Liver (tissue), 9 donors: ENCODE data around the gene IL17RB. TPM values are rescaled to one million over a fixed set of nuclear protein-coding genes. Genes with fewer than 3 reads are reported as not detected.

Source experiments
- DNase-seq: peaks from one replicate; pipeline ENCODE4 v3.0.0-alpha.2; 2017; ENCODE audit warnings: low spot score
- H3K27ac ChIP-seq, 2 donors: one replicate each; pipeline ENCODE4 v1.7.0; 2013; ENCODE audit warnings: inconsistent platforms in 2 of 2, low read length in 2 of 2, control low read depth in 1 of 2, low read depth in 1 of 2, mild to moderate bottlenecking in 1 of 2
- H3K27me3 ChIP-seq, 4 donors: one replicate each; pipeline versions ENCODE4 v1.6.1 to v1.7.0; 2013; ENCODE audit warnings: low read length in 3 of 4, inconsistent platforms in 1 of 4, mild to moderate bottlenecking in 1 of 4, moderate library complexity in 1 of 4; ENCODE audit not compliant: control insufficient read depth in 4 of 4, insufficient read depth in 4 of 4
- H3K36me3 ChIP-seq, 4 donors: one replicate each; pipeline versions ENCODE4 v1.6.1 to v1.7.0; 2013; ENCODE audit warnings: low read length in 3 of 4, mild to moderate bottlenecking in 3 of 4, low read depth in 1 of 4, moderate library complexity in 1 of 4; ENCODE audit not compliant: control insufficient read depth in 4 of 4, insufficient read depth in 3 of 4
- H3K4me1 ChIP-seq, 4 donors: one replicate each; pipeline versions ENCODE4 v1.6.1 to v1.7.0; 2013; ENCODE audit warnings: low read length in 3 of 4, mild to moderate bottlenecking in 3 of 4, moderate library complexity in 1 of 4; ENCODE audit not compliant: control insufficient read depth in 4 of 4, insufficient read depth in 4 of 4
- H3K4me3 ChIP-seq, 3 donors: one replicate each; pipeline versions ENCODE4 v1.6.1 to v1.7.0; 2013; ENCODE audit warnings: low read length in 3 of 3, control low read depth in 1 of 3, low read depth in 1 of 3, mild to moderate bottlenecking in 1 of 3
- H3K9ac ChIP-seq, 2 donors: one replicate each; pipeline ENCODE4 v1.7.0; 2013; ENCODE audit warnings: low read length in 2 of 2, mild to moderate bottlenecking in 2 of 2, moderate library complexity in 2 of 2, control low read depth in 1 of 2, low read depth in 1 of 2
- H3K9me3 ChIP-seq, 4 donors: one replicate each; pipeline versions ENCODE4 v1.6.1 to v1.7.0; 2013; ENCODE audit warnings: low read length in 3 of 4; ENCODE audit not compliant: control insufficient read depth in 4 of 4
- ATF3 ChIP-seq: IDR thresholded peaks from 2 replicates; pipeline ENCODE4 v1.6.1; 2016; ENCODE audit warnings: antibody characterized with exemption
- FOXA1 ChIP-seq: IDR thresholded peaks from 2 replicates; pipeline ENCODE4 v1.6.1; 2016; ENCODE audit warnings: antibody characterized with exemption
- FOXA2 ChIP-seq: IDR thresholded peaks from 2 replicates; pipeline ENCODE4 v1.6.1; 2016; ENCODE audit warnings: antibody characterized with exemption
- GABPA ChIP-seq, 2 donors: IDR thresholded peaks in 1 of 2; conservative IDR thresholded peaks in 1 of 2; 2 replicates each; pipeline ENCODE4 v1.6.1; 2016; ENCODE audit warnings: antibody characterized with exemption in 2 of 2, mild to moderate bottlenecking in 1 of 2, moderate library complexity in 1 of 2
- HNF4A ChIP-seq, 2 donors: conservative IDR thresholded peaks; 2 replicates each; pipeline ENCODE4 v1.6.1; 2016; ENCODE audit warnings: antibody characterized with exemption in 2 of 2, mild to moderate bottlenecking in 2 of 2
- HNF4G ChIP-seq: IDR thresholded peaks from 2 replicates; pipeline ENCODE4 v1.6.1; 2016; ENCODE audit warnings: antibody characterized with exemption
- JUND ChIP-seq, 2 donors: IDR thresholded peaks; 2 replicates each; pipeline ENCODE4 v1.6.1; 2016; ENCODE audit warnings: antibody characterized with exemption in 2 of 2
- MAX ChIP-seq: IDR thresholded peaks from 2 replicates; pipeline ENCODE4 v1.6.1; 2016; ENCODE audit warnings: antibody characterized with exemption
- NR2F2 ChIP-seq: IDR thresholded peaks from 2 replicates; pipeline ENCODE4 v1.6.1; 2016; ENCODE audit warnings: antibody characterized with exemption
- RAD21 ChIP-seq, 2 donors: IDR thresholded peaks; 2 replicates each; pipeline ENCODE4 v1.6.1; 2016; ENCODE audit warnings: antibody characterized with exemption in 2 of 2, mild to moderate bottlenecking in 2 of 2
- SP1 ChIP-seq: IDR thresholded peaks from 2 replicates; pipeline ENCODE4 v1.6.1; 2018; ENCODE audit warnings: antibody characterized with exemption, mild to moderate bottlenecking
- TAF1 ChIP-seq: conservative IDR thresholded peaks from 2 replicates; pipeline ENCODE4 v1.6.1; 2016; ENCODE audit warnings: antibody characterized with exemption, mild to moderate bottlenecking
- YY1 ChIP-seq: IDR thresholded peaks from 2 replicates; pipeline ENCODE4 v1.6.1; 2016; ENCODE audit warnings: antibody characterized with exemption, mild to moderate bottlenecking
- WGBS: extraction: QIAGEN DNeasy Blood & Tissue Kit; methylation state at CpG from one replicate; pipeline ENCODE4 v1.1.7; 2013; 5-methylcytosine and 5-hydroxymethylcytosine counted together
- polyA plus RNA-seq, 2 donors: library from polyadenylated mRNA; stranded (reverse) in 1 of 2; unstranded in 1 of 2; fragments of 200-250 nt in 1 of 2; fragments of >200 nt in 1 of 2; fragmentation: Nextera tagmentation in 1 of 2; extraction: Ambion mirVana in 1 of 2; gene quantifications; one replicate each; pipeline versions ENCODE4 v1.2.1 to v1.2.3, GENCODE V29; 2013 to 2015
- total RNA-seq, 2 donors: library from RNA; depleted of rRNA; stranded (reverse); fragments of >200 nt; gene quantifications; one replicate each; pipeline ENCODE4 v1.2.3, GENCODE V29; 2014
- TF ChIP-seq, protein P1 (sequence below): IDR thresholded peaks from 2 replicates; pipeline ENCODE4 v1.6.1; 2016; ENCODE audit warnings: antibody characterized with exemption
- TF ChIP-seq, protein P2 (sequence below): fragments of 150-350 bp; IDR thresholded peaks from 2 replicates; pipeline ENCODE4 v1.5.1; 2017; ENCODE audit warnings: improper control_type of control experiment, low read depth, low read length; ENCODE audit not compliant: missing input control
- donor health status: healthy.
- donor health status: healthy.
- donor health status: healthy.
- donor health status: healthy.
- donor health status: healthy.

IL17RB gene
- total and polyA plus RNA-seq, 4 donors: 11.8 to 21.6 (median 15.8) TPM

DNA sequence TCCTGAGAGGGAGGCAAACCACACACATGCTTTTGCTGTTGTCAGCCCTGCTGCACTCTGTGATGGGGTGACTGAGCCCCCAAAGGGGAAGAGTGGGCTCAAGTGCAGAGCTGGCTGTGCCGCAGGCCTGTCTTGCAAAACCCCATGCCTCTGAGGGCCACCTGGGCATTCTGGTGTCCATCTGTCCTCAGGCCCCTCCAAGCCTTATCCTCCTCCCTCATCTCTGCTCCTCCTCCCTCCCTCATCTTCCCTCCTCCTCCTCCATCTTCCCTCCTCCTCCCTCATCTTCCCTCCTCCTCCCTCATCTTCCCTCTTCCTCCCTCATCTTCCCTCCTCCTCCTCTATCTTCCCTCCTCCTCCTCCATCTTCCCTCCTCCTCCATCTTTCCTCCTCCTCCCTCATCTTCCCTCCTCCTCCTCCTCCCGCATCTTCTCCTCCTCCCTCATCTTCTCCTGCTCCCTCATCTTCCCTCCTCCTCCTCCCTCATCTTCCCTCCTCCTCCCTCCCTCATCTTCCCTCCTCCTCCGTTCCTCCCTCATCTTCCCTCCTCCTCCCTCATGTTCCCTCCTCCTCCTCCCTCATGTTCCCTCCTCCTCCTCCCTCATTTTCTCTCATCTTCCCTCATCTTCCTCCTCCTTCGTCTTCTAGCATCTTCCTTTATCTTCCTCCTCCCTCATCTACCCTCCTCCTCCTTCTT is 40.8 kb upstream of the IL17RB start:
- H3K9me3 ChIP-seq: no peaks in the 10 kb centered on the region
- WGBS: 82% methylated on average over 4 of the region's 4 CpGs
- H3K4me1 ChIP-seq: peaks cover 0 to 6% (median 2%) of the 10 kb centered on the region in 4 donors
- no peak for DNase-seq
- H3K27ac ChIP-seq: no peak overlapping the region
- TF ChIP-seq JUND (IDR thresholded peaks at IDR 0.05) (no peak), HNF4G (no peak), HNF4A (conservative IDR thresholded peaks at IDR 0.05) (no peak), NR2F2 (no peak), GABPA (IDR thresholded peaks at IDR 0.05 in 1 of 2, conservative IDR thresholded peaks at IDR 0.05 in 1 of 2) (no peak), ATF3 (no peak)
- TF ChIP-seq, protein P1, sequence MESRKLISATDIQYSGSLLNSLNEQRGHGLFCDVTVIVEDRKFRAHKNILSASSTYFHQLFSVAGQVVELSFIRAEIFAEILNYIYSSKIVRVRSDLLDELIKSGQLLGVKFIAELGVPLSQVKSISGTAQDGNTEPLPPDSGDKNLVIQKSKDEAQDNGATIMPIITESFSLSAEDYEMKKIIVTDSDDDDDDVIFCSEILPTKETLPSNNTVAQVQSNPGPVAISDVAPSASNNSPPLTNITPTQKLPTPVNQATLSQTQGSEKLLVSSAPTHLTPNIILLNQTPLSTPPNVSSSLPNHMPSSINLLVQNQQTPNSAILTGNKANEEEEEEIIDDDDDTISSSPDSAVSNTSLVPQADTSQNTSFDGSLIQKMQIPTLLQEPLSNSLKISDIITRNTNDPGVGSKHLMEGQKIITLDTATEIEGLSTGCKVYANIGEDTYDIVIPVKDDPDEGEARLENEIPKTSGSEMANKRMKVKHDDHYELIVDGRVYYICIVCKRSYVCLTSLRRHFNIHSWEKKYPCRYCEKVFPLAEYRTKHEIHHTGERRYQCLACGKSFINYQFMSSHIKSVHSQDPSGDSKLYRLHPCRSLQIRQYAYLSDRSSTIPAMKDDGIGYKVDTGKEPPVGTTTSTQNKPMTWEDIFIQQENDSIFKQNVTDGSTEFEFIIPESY: no peak
- H3K27me3 ChIP-seq: no peaks in the 10 kb centered on the region
- H3K9ac ChIP-seq: no peak overlapping the region
- H3K36me3 ChIP-seq: no peaks in the 10 kb centered on the region
- no peak overlapping the region for H3K4me3 ChIP-seq

- TF ChIP-seq RAD21 (IDR thresholded peaks at IDR 0.05) (peak in 1 of 2 donors; percentile 20), MAX (no peak)
- Histone ChIP-seq H3K27ac (peak overlapping the region in 1 of 2 donors; percentile 7), H3K4me3 (no peak overlapping the region), H3K9ac (no peak overlapping the region), H3K4me1 (peaks cover 0 to 6% (median 2%) of the 10 kb centered on the region in 4 donors), H3K27me3 (no peaks in the 10 kb centered on the region), H3K36me3 (no peaks in the 10 kb centered on the region), H3K9me3 (no peaks in the 10 kb centered on the region)
- DNase-seq: no peak
- 64% methylated on average over 10 of the region's 10 CpGs for WGBS
Observed at GRCh38 chr3:53806182-53807116, 39.9 kb upstream of the IL17RB start.

DNA sequence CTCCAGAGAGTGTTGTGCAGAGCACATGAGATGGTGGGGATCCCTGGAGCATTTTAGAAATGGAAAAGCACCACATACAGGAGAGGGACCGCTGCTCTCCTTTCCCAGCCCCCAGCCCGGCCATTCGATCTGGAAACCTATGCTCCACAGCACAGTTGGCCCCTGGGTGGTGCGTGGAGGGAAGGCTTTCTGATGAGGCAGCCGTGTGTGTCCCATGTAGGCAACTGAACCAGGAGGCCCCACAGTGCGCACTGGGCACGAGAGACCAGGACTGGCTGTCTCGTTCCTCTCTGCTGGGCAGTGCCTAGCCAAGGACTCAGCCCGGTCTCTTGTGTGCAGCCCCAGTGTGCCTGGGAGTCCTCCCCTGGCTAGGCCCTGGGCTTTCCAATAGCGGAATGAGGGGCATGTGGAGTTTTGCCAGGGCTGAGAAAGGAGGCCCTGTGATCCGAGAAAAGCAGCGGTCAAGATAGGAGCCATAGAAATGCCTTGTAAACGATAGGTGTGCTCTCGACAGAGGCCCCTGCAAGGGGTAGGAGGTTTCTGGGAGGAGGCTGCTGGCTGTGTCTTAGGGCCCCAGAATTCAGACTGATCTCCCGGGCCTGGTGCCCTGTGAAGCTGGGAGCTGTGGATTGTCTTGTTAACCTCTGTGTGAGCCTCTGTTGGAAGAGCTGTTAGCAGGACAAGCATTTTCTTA is 39.1 kb upstream of the IL17RB start:
- WGBS: 88% methylated on average over 15 of the region's 15 CpGs

More for the DNA sequence above, 39.1 kb upstream of the IL17RB start:
- Histone ChIP-seq H3K27me3 (no peaks in the 10 kb centered on the region), H3K9ac (no peak overlapping the region), H3K36me3 (no peaks in the 10 kb centered on the region), H3K9me3 (no peaks in the 10 kb centered on the region), H3K27ac (no peak overlapping the region), H3K4me3 (no peak overlapping the region), H3K4me1 (peaks cover 0 to 6% (median 2%) of the 10 kb centered on the region in 4 donors)
- DNase-seq: no peak
- TF ChIP-seq MAX: no peak
- TF ChIP-seq RAD21 (IDR thresholded peaks at IDR 0.05): no peak
- TF ChIP-seq GABPA (IDR thresholded peaks at IDR 0.05 in 1 of 2, conservative IDR thresholded peaks at IDR 0.05 in 1 of 2): no peak
- no peak for TF ChIP-seq FOXA2
- no peak for TF ChIP-seq HNF4A (conservative IDR thresholded peaks at IDR 0.05)
- TF ChIP-seq NR2F2: no peak
- TF ChIP-seq JUND (IDR thresholded peaks at IDR 0.05): no peak
- TF ChIP-seq YY1: no peak
- TF ChIP-seq TAF1: no peak
- TF ChIP-seq, protein P2, sequence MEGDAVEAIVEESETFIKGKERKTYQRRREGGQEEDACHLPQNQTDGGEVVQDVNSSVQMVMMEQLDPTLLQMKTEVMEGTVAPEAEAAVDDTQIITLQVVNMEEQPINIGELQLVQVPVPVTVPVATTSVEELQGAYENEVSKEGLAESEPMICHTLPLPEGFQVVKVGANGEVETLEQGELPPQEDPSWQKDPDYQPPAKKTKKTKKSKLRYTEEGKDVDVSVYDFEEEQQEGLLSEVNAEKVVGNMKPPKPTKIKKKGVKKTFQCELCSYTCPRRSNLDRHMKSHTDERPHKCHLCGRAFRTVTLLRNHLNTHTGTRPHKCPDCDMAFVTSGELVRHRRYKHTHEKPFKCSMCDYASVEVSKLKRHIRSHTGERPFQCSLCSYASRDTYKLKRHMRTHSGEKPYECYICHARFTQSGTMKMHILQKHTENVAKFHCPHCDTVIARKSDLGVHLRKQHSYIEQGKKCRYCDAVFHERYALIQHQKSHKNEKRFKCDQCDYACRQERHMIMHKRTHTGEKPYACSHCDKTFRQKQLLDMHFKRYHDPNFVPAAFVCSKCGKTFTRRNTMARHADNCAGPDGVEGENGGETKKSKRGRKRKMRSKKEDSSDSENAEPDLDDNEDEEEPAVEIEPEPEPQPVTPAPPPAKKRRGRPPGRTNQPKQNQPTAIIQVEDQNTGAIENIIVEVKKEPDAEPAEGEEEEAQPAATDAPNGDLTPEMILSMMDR: no peak
- TF ChIP-seq, protein P1: no peak
- TF ChIP-seq SP1: no peak
- TF ChIP-seq HNF4G: no peak
- no peak for TF ChIP-seq FOXA1
